ENCODE measurements around the gene MXD4.
A peak's percentile ranks its signal among the peaks of the same experiment; 100 is the strongest.

MXD4 gene

DNA sequence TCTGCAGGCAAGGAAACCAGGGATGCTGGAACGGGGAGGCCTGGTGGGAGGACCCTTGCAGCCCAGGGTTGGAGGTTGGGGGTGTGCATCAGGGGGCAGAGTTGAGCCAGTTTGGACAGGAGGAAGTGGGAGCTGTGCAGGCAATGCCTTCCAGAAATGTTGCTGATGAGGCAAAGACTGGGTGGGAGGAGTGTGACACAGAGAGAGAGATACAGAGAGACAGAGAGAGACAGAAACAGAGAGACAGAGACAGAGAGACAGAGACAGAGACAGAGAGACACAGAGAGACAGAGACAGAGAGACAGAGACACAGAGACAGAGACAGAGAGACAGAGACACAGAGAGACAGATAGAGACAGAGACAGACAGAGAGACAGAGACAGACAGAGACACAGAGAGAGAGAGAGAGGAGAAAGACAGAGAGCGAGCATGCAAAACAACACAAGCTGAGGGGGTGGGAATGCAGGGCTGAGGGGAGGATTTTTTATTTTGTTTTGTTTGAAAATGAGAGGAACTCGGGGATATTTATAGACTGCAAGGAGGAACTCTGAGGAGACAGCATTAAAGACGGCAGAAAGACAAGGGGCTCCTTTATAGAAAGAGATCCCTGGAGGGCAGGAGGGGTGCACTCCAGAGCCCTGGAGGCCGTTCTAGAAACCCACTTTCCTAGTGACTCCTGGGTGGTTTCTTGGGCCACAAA is 18.1 kb downstream of the MXD4 start:
- TF ChIP-seq, protein P1, sequence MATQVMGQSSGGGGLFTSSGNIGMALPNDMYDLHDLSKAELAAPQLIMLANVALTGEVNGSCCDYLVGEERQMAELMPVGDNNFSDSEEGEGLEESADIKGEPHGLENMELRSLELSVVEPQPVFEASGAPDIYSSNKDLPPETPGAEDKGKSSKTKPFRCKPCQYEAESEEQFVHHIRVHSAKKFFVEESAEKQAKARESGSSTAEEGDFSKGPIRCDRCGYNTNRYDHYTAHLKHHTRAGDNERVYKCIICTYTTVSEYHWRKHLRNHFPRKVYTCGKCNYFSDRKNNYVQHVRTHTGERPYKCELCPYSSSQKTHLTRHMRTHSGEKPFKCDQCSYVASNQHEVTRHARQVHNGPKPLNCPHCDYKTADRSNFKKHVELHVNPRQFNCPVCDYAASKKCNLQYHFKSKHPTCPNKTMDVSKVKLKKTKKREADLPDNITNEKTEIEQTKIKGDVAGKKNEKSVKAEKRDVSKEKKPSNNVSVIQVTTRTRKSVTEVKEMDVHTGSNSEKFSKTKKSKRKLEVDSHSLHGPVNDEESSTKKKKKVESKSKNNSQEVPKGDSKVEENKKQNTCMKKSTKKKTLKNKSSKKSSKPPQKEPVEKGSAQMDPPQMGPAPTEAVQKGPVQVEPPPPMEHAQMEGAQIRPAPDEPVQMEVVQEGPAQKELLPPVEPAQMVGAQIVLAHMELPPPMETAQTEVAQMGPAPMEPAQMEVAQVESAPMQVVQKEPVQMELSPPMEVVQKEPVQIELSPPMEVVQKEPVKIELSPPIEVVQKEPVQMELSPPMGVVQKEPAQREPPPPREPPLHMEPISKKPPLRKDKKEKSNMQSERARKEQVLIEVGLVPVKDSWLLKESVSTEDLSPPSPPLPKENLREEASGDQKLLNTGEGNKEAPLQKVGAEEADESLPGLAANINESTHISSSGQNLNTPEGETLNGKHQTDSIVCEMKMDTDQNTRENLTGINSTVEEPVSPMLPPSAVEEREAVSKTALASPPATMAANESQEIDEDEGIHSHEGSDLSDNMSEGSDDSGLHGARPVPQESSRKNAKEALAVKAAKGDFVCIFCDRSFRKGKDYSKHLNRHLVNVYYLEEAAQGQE (IDR thresholded peaks at IDR 0.05; ENCODE audit: insufficient read depth in 1 of 2, low read depth in 2 of 2, low read length in 2 of 2), result no peak
- no peak for TF ChIP-seq SIN3A (IDR thresholded peaks at IDR 0.05; ENCODE audit: borderline replicate concordance, insufficient read depth, low read length)
- no peak for TF ChIP-seq TAF1 (IDR thresholded peaks at IDR 0.05; ENCODE audit: borderline replicate concordance, insufficient read depth, low read length)
- TF ChIP-seq FOXP2 (optimal IDR thresholded peaks at IDR 0.05; ENCODE audit: borderline replicate concordance, extremely low read depth, extremely low read length, insufficient read depth), result no peak
- TF ChIP-seq POLR2AphosphoS5 (IDR thresholded peaks at IDR 0.05; ENCODE audit: low read depth, low read length), result no peak

DNA sequence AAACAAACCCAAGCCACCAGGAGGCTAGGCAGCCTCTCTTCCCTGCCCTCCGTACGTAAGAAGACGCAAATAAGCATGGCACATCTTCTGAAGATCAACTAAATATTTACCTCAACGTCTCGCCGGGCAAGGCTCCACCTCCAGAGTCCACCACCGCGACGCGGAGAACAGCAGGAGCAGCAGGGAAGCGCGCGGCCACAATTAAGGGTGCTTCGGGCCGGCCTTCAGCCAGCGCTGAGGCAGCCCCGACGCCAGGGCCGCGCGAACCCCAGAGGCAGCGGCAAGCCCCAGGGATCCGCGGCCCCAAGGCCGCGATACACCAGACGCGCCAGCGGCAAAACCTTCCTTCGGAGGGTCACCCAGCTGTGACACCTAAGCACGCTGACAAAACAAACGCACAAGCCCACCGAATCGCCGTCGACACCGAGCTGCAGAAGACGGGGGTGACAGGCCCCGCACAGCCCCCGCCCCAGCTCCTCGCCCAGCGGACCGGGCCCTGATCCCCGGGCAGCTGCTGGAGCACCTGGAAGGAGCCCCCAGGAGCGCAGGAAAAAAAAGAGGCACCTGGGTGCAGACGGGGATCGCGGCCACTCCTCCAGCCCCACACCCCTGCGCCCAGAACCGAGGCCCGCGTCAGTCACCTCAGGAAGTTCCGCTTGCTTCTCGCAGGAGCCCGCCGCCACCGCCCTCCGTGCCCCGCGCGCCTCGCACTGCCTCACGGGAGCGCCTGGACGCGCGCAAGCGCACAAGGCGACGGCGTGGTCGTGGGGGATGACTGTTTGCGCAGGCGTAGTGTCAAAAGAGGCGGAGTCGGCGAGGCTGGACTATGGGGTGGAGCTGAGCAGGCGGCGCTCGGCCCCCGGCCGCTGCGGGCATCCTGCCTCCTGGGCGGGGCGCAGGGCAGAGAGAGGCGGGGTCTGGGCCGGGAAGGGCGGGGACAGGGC is 20.2 kb downstream of the MXD4 start, which contains the start of the genes HAUS3 and POLN:
Gene HAUS3 (minus strand): TSS at position 712 of the 944 bp plus-strand sequence. CDS start 1,175 bp downstream, outside the sequence.
Gene POLN (minus strand): TSS at position 712 of the 944 bp plus-strand sequence. CDS start 12,890 bp downstream, outside the sequence.
- TF ChIP-seq POLR2AphosphoS5 (IDR thresholded peaks at IDR 0.05; ENCODE audit: low read depth, low read length) (peak; percentile 95), TAF1 (IDR thresholded peaks at IDR 0.05; ENCODE audit: borderline replicate concordance, insufficient read depth, low read length) (peak; percentile 67; the same call in 1 of the 2 replicates)
- TF ChIP-seq, protein P1 (IDR thresholded peaks at IDR 0.05; ENCODE audit: insufficient read depth in 1 of 2, low read depth in 2 of 2, low read length in 2 of 2), result no peak

DNA sequence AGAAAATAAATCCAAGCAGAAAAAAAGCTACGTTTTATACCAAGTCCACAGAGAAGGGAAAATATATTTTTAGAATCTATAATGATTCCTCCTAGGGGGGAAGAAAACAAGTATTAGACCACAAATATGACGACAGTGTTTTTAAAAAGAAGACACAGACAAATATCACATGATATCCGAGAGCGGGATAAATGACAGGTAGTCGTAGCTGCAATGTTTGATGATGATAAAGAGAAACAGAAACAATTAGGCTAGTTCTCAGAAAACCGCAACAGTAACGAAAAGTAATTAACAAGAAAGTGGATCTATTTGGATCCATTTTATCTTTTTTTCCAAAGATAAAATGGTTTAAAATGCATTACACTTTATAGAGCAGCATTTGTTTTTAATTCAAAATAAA is 20.9 kb downstream of the MXD4 start:
- TF ChIP-seq, protein P1 (IDR thresholded peaks at IDR 0.05; ENCODE audit: insufficient read depth in 1 of 2, low read depth in 2 of 2, low read length in 2 of 2), result no peak
- no peak for TF ChIP-seq TAF1 (IDR thresholded peaks at IDR 0.05; ENCODE audit: borderline replicate concordance, insufficient read depth, low read length)
- TF ChIP-seq FOXP2 (optimal IDR thresholded peaks at IDR 0.05; ENCODE audit: borderline replicate concordance, extremely low read depth, extremely low read length, insufficient read depth), result no peak

DNA sequence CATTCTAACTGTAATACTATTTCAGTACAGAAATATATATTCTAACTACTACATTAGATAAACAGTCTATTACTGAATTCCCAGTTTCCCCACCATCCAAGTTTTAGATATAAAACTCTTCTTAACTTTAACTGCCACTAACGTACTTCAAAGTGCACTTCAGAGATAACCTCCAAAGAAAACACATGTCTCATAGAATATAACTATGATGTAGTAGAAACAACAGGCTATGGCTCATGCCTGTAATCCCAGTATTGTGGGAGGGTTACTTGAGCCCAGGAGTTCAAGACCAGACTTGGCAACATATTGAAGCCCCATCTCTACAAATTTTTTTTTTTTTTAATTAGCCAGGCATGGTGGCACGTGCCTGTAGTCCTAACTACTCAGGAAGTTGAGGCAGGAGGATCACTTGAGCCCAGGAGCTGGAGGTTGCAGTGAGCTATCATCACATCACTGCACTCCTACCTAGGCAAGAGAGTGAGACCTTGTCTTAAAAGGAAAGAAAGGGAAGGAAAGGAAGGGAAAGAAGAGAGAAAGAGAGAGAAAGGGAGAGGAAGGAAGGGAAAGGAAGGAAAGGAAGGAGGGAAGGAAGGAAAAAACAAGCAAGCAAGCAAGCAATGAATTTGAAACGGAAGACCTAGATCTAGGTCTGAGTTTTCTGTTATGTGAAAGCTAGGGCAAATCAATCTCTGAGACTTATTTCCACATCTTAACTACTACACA is 24.8 kb downstream of the MXD4 start:
- TF ChIP-seq TAF1 (IDR thresholded peaks at IDR 0.05; ENCODE audit: borderline replicate concordance, insufficient read depth, low read length) (no peak), FOXP2 (optimal IDR thresholded peaks at IDR 0.05; ENCODE audit: borderline replicate concordance, extremely low read depth, extremely low read length, insufficient read depth) (no peak), POLR2AphosphoS5 (IDR thresholded peaks at IDR 0.05; ENCODE audit: low read depth, low read length) (no peak), SIN3A (IDR thresholded peaks at IDR 0.05; ENCODE audit: borderline replicate concordance, insufficient read depth, low read length) (no peak)
- TF ChIP-seq, protein P1 (IDR thresholded peaks at IDR 0.05; ENCODE audit: insufficient read depth in 1 of 2, low read depth in 2 of 2, low read length in 2 of 2), result no peak
